Heart right ventricle (tissue), 16 donors: ENCODE results near the gene H6PD. TPM values are rescaled to one million over a fixed set of nuclear protein-coding genes. Genes with fewer than 3 reads are reported as not detected.

Source experiments
- ATAC-seq, 8 donors: fragments of 200-7000 bp; cut with Tn5 transposase; one replicate each; pipeline ENCODE4 v1.9.1; 2020; ENCODE audit warnings: mild to moderate bottlenecking in 8 of 8, moderate library complexity in 8 of 8, moderate number of reproducible peaks in 1 of 8
- DNase-seq, 2 donors: peaks; one replicate each; pipeline ENCODE4 v3.0.0-alpha.2; 2020
- H3K27ac ChIP-seq, 10 donors: fragments of 200-600 bp; sonication (generic) in 2 of 10; one replicate each; pipeline versions ENCODE4 v1.5.0 to v1.8.0; 2020 to 2022; ENCODE audit warnings: mild to moderate bottlenecking in 3 of 10
- H3K27me3 ChIP-seq, 7 donors: fragments of 200-600 bp; one replicate each; pipeline ENCODE4 v1.8.0; 2021 to 2022; ENCODE audit warnings: mild to moderate bottlenecking in 2 of 7
- H3K36me3 ChIP-seq, 9 donors: fragments of 200-600 bp; sonication (generic) in 1 of 9; one replicate each; pipeline versions ENCODE4 v1.5.0 to v1.8.0; 2020 to 2022; ENCODE audit warnings: mild to moderate bottlenecking in 2 of 9
- H3K4me1 ChIP-seq, 9 donors: fragments of 200-600 bp; sonication (generic) in 1 of 9; one replicate each; pipeline versions ENCODE4 v1.5.0 to v1.8.0; 2020 to 2022; ENCODE audit warnings: mild to moderate bottlenecking in 4 of 9
- H3K4me3 ChIP-seq, 10 donors: fragments of 200-600 bp; sonication (generic) in 2 of 10; one replicate each; pipeline versions ENCODE4 v1.5.0 to v1.8.0; 2020 to 2022; ENCODE audit warnings: mild to moderate bottlenecking in 7 of 10, moderate library complexity in 2 of 10
- H3K9me3 ChIP-seq, 11 donors: fragments of 200-600 bp in 10 of 11; sonication (generic) in 2 of 11; one replicate each; pipeline versions ENCODE4 v1.5.0 to v1.8.0; 2013 to 2022; ENCODE audit warnings: mild to moderate bottlenecking in 2 of 11, control low read depth in 1 of 11, moderate library complexity in 1 of 11
- CTCF ChIP-seq, 9 donors: fragments of 200-600 bp; sonication (generic) in 2 of 9; IDR thresholded peaks; one replicate each; pipeline versions ENCODE4 v1.5.0 to v1.8.0; 2021 to 2022; ENCODE audit warnings: antibody characterized with exemption in 9 of 9, mild to moderate bottlenecking in 5 of 9, moderate library complexity in 1 of 9
- WGBS, 2 donors: extraction: QIAGEN DNeasy Blood & Tissue Kit; methylation state at CpG; one replicate each; pipeline ENCODE4 v1.1.7; 2013; ENCODE audit warnings: inconsistent platforms in 1 of 2; 5-methylcytosine and 5-hydroxymethylcytosine counted together
- intact Hi-C, 10 donors: fragments of 100-400 bp; cut with DNase I; formaldehyde crosslinking; loops; one replicate each; pipeline versions ENCODE4 v1.11.1 to v1.14.2; 2022
- polyA plus RNA-seq, 2 donors: library from polyadenylated mRNA; stranded (reverse); fragments of 200-250 nt; gene quantifications; one replicate each; pipeline ENCODE4 v1.2.3, GENCODE V29; 2013
- total RNA-seq, 10 donors: library from RNA; stranded (reverse); fragmentation: NEBNext Ultra II Directional in 3 of 10; extraction: Animal tissue kit (Norgen Biotek cat#: 25700) in 3 of 10; gene quantifications; one replicate each; pipeline versions ENCODE4 v1.2.1 to v1.2.4, GENCODE V29; 2021 to 2023
- donor health status: Arrhythmogenic right ventricular cardiomyopathy.
- donor health status: ischemic (EF 13 %, LVEDD 7.1; RV severe dilation, severe dysfunction).
- donor health status: healthy with polysubstance abuse.
- donor health status: DM: no; HTN: yes; CAD: no.
- donor health status: DM: no; HTN: no; CAD: no.
- donor health status: ischemic (EF 25% LVEDD 6.9; RV normal size, moderate dysfunction).
- donor health status: ischemic (EF 25% LVEDD 5.7; RV mildly dilated, moderate dysfunction).
- donor health status: healthy.
- donor health status: DM: yes; HTN: yes; CAD: no.
- donor health status: Ischemic cardiomyopathy.
- donor health status: ischemic (EF 35%, LVEDD 5.7; RV mildly dilated, moderate dysfunction).
- donor health status: nonischemic (EF 11% LVEDD 7.7; RV severe dilation, severe dysfunction).
- donor health status: DM: yes; HTN: yes; CAD: no.
- donor health status: PGD.
- donor health status: ischemic (EF 29% LVEDD 5.4; RV normal size, mild dysfunction).
- donor health status: nonischemic (EF 23%, LVEDD 6.1; RV moderate dilation, normal function).

The H6PD gene
- total and polyA plus RNA-seq, 12 donors, result 5.7 to 45.0 (median 28.4) TPM

DNA sequence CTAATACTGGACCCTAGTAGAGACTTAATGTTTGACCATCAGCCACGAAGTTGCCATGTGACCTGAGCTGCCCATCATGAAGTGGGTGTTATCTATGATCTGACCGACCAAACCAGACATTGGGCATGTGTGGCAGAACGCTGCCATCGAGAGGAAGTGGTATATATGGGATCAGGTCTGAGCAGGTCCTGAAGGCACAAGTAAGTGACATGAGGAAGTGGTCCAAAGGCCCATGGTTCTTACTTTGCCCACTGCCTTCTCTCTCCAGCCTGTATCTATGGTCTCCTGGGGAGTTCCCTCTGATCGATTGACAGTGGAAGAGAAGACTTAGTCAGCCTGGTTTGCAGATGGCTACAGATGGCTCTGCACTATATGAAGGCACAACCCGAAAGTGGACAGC is 66.0 kb downstream of the H6PD start:
- no peaks in the 10 kb centered on the region for H3K36me3 ChIP-seq
- no peak for DNase-seq
- H3K4me3 ChIP-seq, result no peak overlapping the region
- intact Hi-C loops, result loop anchor here in 1 of 10 donors (5.0 kb wide), 1 partner anchor 77 kb away; no protein-coding TSS in a partner anchor
- H3K4me1 ChIP-seq, result peaks cover 7 to 53% (median 34%) of the 10 kb centered on the region in 9 donors
- H3K27me3 ChIP-seq, result no peaks in the 10 kb centered on the region
- no peak for TF ChIP-seq CTCF (IDR thresholded peaks at IDR 0.05)
- WGBS, 2 donors, result 86 to 92% methylated on average over 6 of the region's 6 CpGs
- H3K27ac ChIP-seq, result no peak overlapping the region
- ATAC-seq, result no peak
- H3K9me3 ChIP-seq, result no peaks in the 10 kb centered on the region

- ATAC-seq (peak; percentile 51 to 83 (median 62)), DNase-seq (peak in 1 of 2 donors; percentile 64)
- H3K36me3 ChIP-seq, result no peaks in the 10 kb centered on the region
- H3K4me3 ChIP-seq, result no peak overlapping the region
- no peaks in the 10 kb centered on the region for H3K27me3 ChIP-seq
- peaks cover 6 to 50% (median 32%) of the 10 kb centered on the region in 9 donors for H3K4me1 ChIP-seq
- peak in 1 of 9 donors; percentile 9 for TF ChIP-seq CTCF (IDR thresholded peaks at IDR 0.05)
- peak overlapping the region in 9 of 10 donors; percentile 23 to 77 (median 55) for H3K27ac ChIP-seq
- intact Hi-C loops, result loop anchor here in 1 of 10 donors (5.0 kb wide), 1 partner anchor 74 kb away; no protein-coding TSS in a partner anchor
- 34 to 42% methylated on average over 9 of the region's 9 CpGs for WGBS, 2 donors
- no peaks in the 10 kb centered on the region for H3K9me3 ChIP-seq
These were observed 68.4 kb downstream of the H6PD start for GRCh38 chr1:9302745-9303524.

DNA sequence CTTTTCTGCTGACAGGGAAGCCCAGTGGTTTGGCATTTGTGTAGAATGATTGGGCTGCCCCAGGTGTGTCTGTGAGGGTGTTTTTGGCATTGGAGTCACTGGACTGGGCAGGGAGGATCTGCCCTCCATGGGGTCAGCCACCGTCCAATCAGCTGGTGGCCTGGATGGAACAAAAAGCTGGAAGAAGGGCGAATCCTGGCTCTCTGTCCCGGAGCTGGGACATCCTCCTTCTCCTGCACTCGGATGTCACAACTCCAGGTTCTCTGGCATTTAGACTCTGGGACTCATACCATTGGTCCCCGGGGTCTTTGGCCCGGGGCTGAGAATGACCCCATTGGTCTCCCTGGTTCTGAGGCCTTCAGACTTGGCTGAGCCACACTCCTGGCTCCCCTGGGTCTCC is 69.3 kb downstream of the H6PD start:
- DNase-seq (no peak), ATAC-seq (no peak)
- intact Hi-C loops, result loop anchor here in 1 of 10 donors (5.0 kb wide), 1 partner anchor 73 kb away; no protein-coding TSS in a partner anchor

GRCh38 chr1:9305216-9305615 is 70.6 kb downstream of the H6PD start:
- no peak overlapping the region for H3K27ac ChIP-seq
- WGBS, 2 donors, result 92 to 93% methylated on average over 14 of the region's 14 CpGs
- DNase-seq, result no peak
- TF ChIP-seq CTCF (IDR thresholded peaks at IDR 0.05), result no peak
- intact Hi-C loops, result no loop called here
- no peaks in the 10 kb centered on the region for H3K36me3 ChIP-seq
- no peaks in the 10 kb centered on the region for H3K27me3 ChIP-seq
- ATAC-seq, result no peak
- peaks cover 6 to 47% (median 30%) of the 10 kb centered on the region in 9 donors for H3K4me1 ChIP-seq
- H3K9me3 ChIP-seq, result no peaks in the 10 kb centered on the region
- H3K4me3 ChIP-seq, result no peak overlapping the region

More for the DNA sequence above, 69.3 kb downstream of the H6PD start:
- H3K27me3 ChIP-seq, result no peaks in the 10 kb centered on the region
- TF ChIP-seq CTCF (IDR thresholded peaks at IDR 0.05), result no peak
- peaks cover 6 to 50% (median 32%) of the 10 kb centered on the region in 9 donors for H3K4me1 ChIP-seq
- no peaks in the 10 kb centered on the region for H3K36me3 ChIP-seq
- peak overlapping the region in 3 of 10 donors; percentile 57 to 77 (median 71) for H3K27ac ChIP-seq
- no peaks in the 10 kb centered on the region for H3K9me3 ChIP-seq
- 81 to 86% methylated on average over 6 of the region's 6 CpGs for WGBS, 2 donors
- no peak overlapping the region for H3K4me3 ChIP-seq
